Activated CD8-positive, alpha-beta memory T cell treated with anti-CD3 and anti-CD28 coated beads for 24 hours (primary cell): ENCODE results near the gene USP8.

Experiments
- DNase-seq: peaks from one replicate; pipeline ENCODE4 v3.0.0-alpha.2; 2020

The USP8 gene

GRCh38 chr15:50546566-50546965 is 122.4 kb downstream of the USP8 start, which contains the start of gene USP50:
USP50 (minus strand) TSS chr15:50546666; CDS start chr15:50546525, 141 bp downstream.
- no peak for DNase-seq

GRCh38 chr15:50549326-50549725 is 125.1 kb downstream of the USP8 start:
- no peak for DNase-seq

GRCh38 chr15:50552238-50552637 is 128.0 kb downstream of the USP8 start:
- no peak for DNase-seq

- DNase-seq, result no peak
These were observed 132.6 kb downstream of the USP8 start for GRCh38 chr15:50556642-50557371.

GRCh38 chr15:50558012-50558411 is 133.8 kb downstream of the USP8 start:
- no peak for DNase-seq

DNA sequence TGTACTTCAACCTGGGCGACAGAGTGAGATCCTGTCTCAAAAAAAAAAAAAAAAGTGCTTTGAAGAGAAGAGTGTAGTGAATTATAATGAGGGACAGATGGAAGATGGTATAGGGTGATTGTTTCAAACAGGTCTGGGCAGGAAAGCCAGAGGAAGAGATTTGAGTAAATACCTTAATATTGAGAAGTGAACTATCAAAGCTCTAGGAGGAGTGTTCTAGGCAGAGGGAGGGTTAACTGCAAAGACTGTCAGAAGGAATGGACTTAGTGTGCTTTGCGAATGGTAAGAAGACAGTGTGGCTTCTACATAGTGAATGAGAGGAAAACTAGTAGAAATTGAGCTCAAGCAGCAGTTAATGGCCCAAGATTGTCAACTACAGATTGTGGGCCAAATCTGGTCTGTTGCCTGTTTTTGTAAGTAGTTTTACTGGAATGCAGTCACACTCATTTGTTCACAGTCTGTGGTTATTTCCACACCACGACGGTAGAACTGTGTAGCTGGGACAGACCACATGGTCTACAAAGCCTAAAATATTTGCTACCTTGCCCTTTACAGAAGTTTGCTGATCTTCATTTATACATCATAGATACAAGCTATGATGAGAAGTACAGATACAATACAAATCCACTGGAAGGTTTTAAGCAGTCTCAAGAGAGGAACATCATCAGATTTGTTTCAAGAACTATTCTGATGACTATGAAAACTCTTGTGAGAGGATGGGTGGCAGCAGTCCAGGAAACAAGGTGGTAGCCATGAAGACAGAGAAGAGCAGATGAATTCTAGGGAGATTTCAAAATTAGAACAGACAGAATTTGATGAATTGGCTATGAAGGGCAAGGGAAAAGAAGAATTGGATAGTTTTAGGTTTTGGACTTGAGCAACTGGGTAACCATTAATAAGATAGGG is 138.8 kb downstream of the USP8 start:
- no peak for DNase-seq

- DNase-seq, result no peak
These were observed 139.6 kb downstream of the USP8 start for GRCh38 chr15:50563756-50564155.
